ENCODE results near the gene PLEKHH1.

Gene PLEKHH1

GRCh38 chr14:67569011-67569650 is 36.0 kb downstream of the PLEKHH1 start:
- DNase-seq: no peak

GRCh38 chr14:67569651-67570290 is 36.7 kb downstream of the PLEKHH1 start:
- peak; percentile 8 for DNase-seq

GRCh38 chr14:67570453-67570852 is 37.4 kb downstream of the PLEKHH1 start:
- DNase-seq: no peak

- peak; percentile 64 for DNase-seq
Observed at GRCh38 chr14:67571275-67571990, 38.3 kb downstream of the PLEKHH1 start.

GRCh38 chr14:67571991-67572323 is 38.9 kb downstream of the PLEKHH1 start:
- no peak for DNase-seq

- DNase-seq: no peak
Observed at GRCh38 chr14:67572608-67573007, 39.5 kb downstream of the PLEKHH1 start.

GRCh38 chr14:67573228-67574010 is 40.3 kb downstream of the PLEKHH1 start:
- no peak for DNase-seq

GRCh38 chr14:67574156-67574555 is 41.1 kb downstream of the PLEKHH1 start:
- no peak for DNase-seq

GRCh38 chr14:67574806-67575205 is 41.7 kb downstream of the PLEKHH1 start:
- no peak for DNase-seq

- DNase-seq: no peak
Observed at GRCh38 chr14:67575684-67576083, 42.6 kb downstream of the PLEKHH1 start.

- DNase-seq: no peak
Observed at GRCh38 chr14:67576216-67576955, 43.3 kb downstream of the PLEKHH1 start.

- DNase-seq: no peak
Observed at GRCh38 chr14:67577181-67577808, 44.2 kb downstream of the PLEKHH1 start.

- no peak for DNase-seq
Observed at GRCh38 chr14:67577909-67578749, 45.0 kb downstream of the PLEKHH1 start.

- DNase-seq: no peak
Observed at GRCh38 chr14:67579040-67579439, 46.0 kb downstream of the PLEKHH1 start.

- no peak for DNase-seq
Observed at GRCh38 chr14:67579636-67580035, 46.5 kb downstream of the PLEKHH1 start.

GRCh38 chr14:67580336-67581171 is 47.5 kb downstream of the PLEKHH1 start:
- DNase-seq: no peak

- DNase-seq: no peak
Observed at GRCh38 chr14:67581643-67582042, 48.6 kb downstream of the PLEKHH1 start.

GRCh38 chr14:67582061-67582460 is 49.0 kb downstream of the PLEKHH1 start:
- no peak for DNase-seq

- peak; percentile 39 for DNase-seq
Observed at GRCh38 chr14:67583711-67584644, 50.9 kb downstream of the PLEKHH1 start.

Data from retina (tissue), 1 donor.